Heart right ventricle (tissue), 16 donors: ENCODE data around the gene GTF2IRD1. TPM values are rescaled to one million over a fixed set of nuclear protein-coding genes. Genes with fewer than 3 reads are reported as not detected.
"Not testable (repeated sequence)": the region's sequence is repeated elsewhere in the genome, so short reads cannot be mapped to it uniquely, and the experiment has no call there.

Experiments used
- ATAC-seq, 8 donors: fragments of 200-7000 bp; cut with Tn5 transposase; one replicate each; pipeline ENCODE4 v1.9.1; 2020; ENCODE audit warnings: mild to moderate bottlenecking in 8 of 8, moderate library complexity in 8 of 8, moderate number of reproducible peaks in 1 of 8
- DNase-seq, 2 donors: peaks; one replicate each; pipeline ENCODE4 v3.0.0-alpha.2; 2020
- H3K27ac ChIP-seq, 10 donors: fragments of 200-600 bp; sonication (generic) in 2 of 10; one replicate each; pipeline versions ENCODE4 v1.5.0 to v1.8.0; 2020 to 2022; ENCODE audit warnings: mild to moderate bottlenecking in 3 of 10
- H3K27me3 ChIP-seq, 7 donors: fragments of 200-600 bp; one replicate each; pipeline ENCODE4 v1.8.0; 2021 to 2022; ENCODE audit warnings: mild to moderate bottlenecking in 2 of 7
- H3K36me3 ChIP-seq, 9 donors: fragments of 200-600 bp; sonication (generic) in 1 of 9; one replicate each; pipeline versions ENCODE4 v1.5.0 to v1.8.0; 2020 to 2022; ENCODE audit warnings: mild to moderate bottlenecking in 2 of 9
- H3K4me1 ChIP-seq, 9 donors: fragments of 200-600 bp; sonication (generic) in 1 of 9; one replicate each; pipeline versions ENCODE4 v1.5.0 to v1.8.0; 2020 to 2022; ENCODE audit warnings: mild to moderate bottlenecking in 4 of 9
- H3K4me3 ChIP-seq, 10 donors: fragments of 200-600 bp; sonication (generic) in 2 of 10; one replicate each; pipeline versions ENCODE4 v1.5.0 to v1.8.0; 2020 to 2022; ENCODE audit warnings: mild to moderate bottlenecking in 7 of 10, moderate library complexity in 2 of 10
- H3K9me3 ChIP-seq, 11 donors: fragments of 200-600 bp in 10 of 11; sonication (generic) in 2 of 11; one replicate each; pipeline versions ENCODE4 v1.5.0 to v1.8.0; 2013 to 2022; ENCODE audit warnings: mild to moderate bottlenecking in 2 of 11, control low read depth in 1 of 11, moderate library complexity in 1 of 11
- CTCF ChIP-seq, 9 donors: fragments of 200-600 bp; sonication (generic) in 2 of 9; IDR thresholded peaks; one replicate each; pipeline versions ENCODE4 v1.5.0 to v1.8.0; 2021 to 2022; ENCODE audit warnings: antibody characterized with exemption in 9 of 9, mild to moderate bottlenecking in 5 of 9, moderate library complexity in 1 of 9
- WGBS, 2 donors: extraction: QIAGEN DNeasy Blood & Tissue Kit; methylation state at CpG; one replicate each; pipeline ENCODE4 v1.1.7; 2013; ENCODE audit warnings: inconsistent platforms in 1 of 2; 5-methylcytosine and 5-hydroxymethylcytosine counted together
- intact Hi-C, 10 donors: fragments of 100-400 bp; cut with DNase I; formaldehyde crosslinking; loops; one replicate each; pipeline versions ENCODE4 v1.11.1 to v1.14.2; 2022
- polyA plus RNA-seq, 2 donors: library from polyadenylated mRNA; stranded (reverse); fragments of 200-250 nt; gene quantifications; one replicate each; pipeline ENCODE4 v1.2.3, GENCODE V29; 2013
- total RNA-seq, 10 donors: library from RNA; stranded (reverse); fragmentation: NEBNext Ultra II Directional in 3 of 10; extraction: Animal tissue kit (Norgen Biotek cat#: 25700) in 3 of 10; gene quantifications; one replicate each; pipeline versions ENCODE4 v1.2.1 to v1.2.4, GENCODE V29; 2021 to 2023
- donor health status: Arrhythmogenic right ventricular cardiomyopathy.
- donor health status: ischemic (EF 13 %, LVEDD 7.1; RV severe dilation, severe dysfunction).
- donor health status: healthy with polysubstance abuse.
- donor health status: DM: no; HTN: yes; CAD: no.
- donor health status: DM: no; HTN: no; CAD: no.
- donor health status: ischemic (EF 25% LVEDD 6.9; RV normal size, moderate dysfunction).
- donor health status: ischemic (EF 25% LVEDD 5.7; RV mildly dilated, moderate dysfunction).
- donor health status: healthy.
- donor health status: DM: yes; HTN: yes; CAD: no.
- donor health status: Ischemic cardiomyopathy.
- donor health status: ischemic (EF 35%, LVEDD 5.7; RV mildly dilated, moderate dysfunction).
- donor health status: nonischemic (EF 11% LVEDD 7.7; RV severe dilation, severe dysfunction).
- donor health status: DM: yes; HTN: yes; CAD: no.
- donor health status: PGD.
- donor health status: ischemic (EF 29% LVEDD 5.4; RV normal size, mild dysfunction).
- donor health status: nonischemic (EF 23%, LVEDD 6.1; RV moderate dilation, normal function).

The GTF2IRD1 gene
- total and polyA plus RNA-seq, 12 donors, result 11.7 to 36.6 (median 18.0) TPM

- H3K36me3 ChIP-seq, result peaks cover 0 to 37% (median 6%) of the 10 kb centered on the region in 9 donors
- 87 to 89% methylated on average over 8 of the region's 8 CpGs for WGBS, 2 donors
- H3K27me3 ChIP-seq, result no peaks in the 10 kb centered on the region
- no peak for TF ChIP-seq CTCF (IDR thresholded peaks at IDR 0.05)
- intact Hi-C loops, result loop anchor here in 1 of 10 donors (10.0 kb wide), 1 partner anchor 61 kb away; no protein-coding TSS in a partner anchor
- ATAC-seq, result no peak
- peaks cover 0 to 11% (median 0%) of the 10 kb centered on the region in 9 donors for H3K4me1 ChIP-seq
- peaks cover 0 to 11% (median 0%) of the 10 kb centered on the region in 11 donors for H3K9me3 ChIP-seq
- H3K4me3 ChIP-seq, result no peak overlapping the region
- H3K27ac ChIP-seq, result no peak overlapping the region
- DNase-seq, result no peak
Observed at GRCh38 chr7:74545921-74546320, 92.2 kb downstream of the GTF2IRD1 start.

GRCh38 chr7:74553596-74554012 lies 99.9 kb downstream of the GTF2IRD1 start:
- intact Hi-C loops, H3K4me3 ChIP-seq, DNase-seq, H3K9me3 ChIP-seq, H3K27me3 ChIP-seq: not testable (repeated sequence)
- peak; percentile 52 to 83 (median 78) for ATAC-seq
- Histone ChIP-seq H3K36me3 (peaks cover 0 to 29% (median 0%) of the 10 kb centered on the region in 9 donors), H3K4me1 (peaks cover 0 to 15% (median 0%) of the 10 kb centered on the region in 9 donors), H3K27ac (peak overlapping the region; percentile 36 to 81 (median 66))
- 67 to 72% methylated on average over 8 to 10 of the region's 10 CpGs for WGBS, 2 donors

- Histone ChIP-seq H3K4me3 (no peak overlapping the region), H3K27ac (peak overlapping the region in 8 of 10 donors; percentile 52 to 81 (median 68)), H3K4me1 (peaks cover 0 to 15% (median 0%) of the 10 kb centered on the region in 9 donors), H3K36me3 (peaks cover 0 to 35% (median 0%) of the 10 kb centered on the region in 9 donors), H3K9me3 (no peaks in the 10 kb centered on the region), H3K27me3 (no peaks in the 10 kb centered on the region)
- TF ChIP-seq CTCF (IDR thresholded peaks at IDR 0.05), result no peak
- 91 to 92% methylated on average over 7 of the region's 7 CpGs for WGBS, 2 donors
- peak in 1 of 8 donors; percentile 5 for ATAC-seq
- intact Hi-C loops, result no loop called here
- DNase-seq, result no peak
Observed at GRCh38 chr7:74554178-74554577, 100.5 kb downstream of the GTF2IRD1 start.

- 92 to 96% methylated on average over 5 of the region's 5 CpGs for WGBS, 2 donors
- intact Hi-C loops, result loop anchor here in 7 of 10 donors (10.0 kb wide), 4 partner anchors 55 to 145 kb away; partner anchors contain the start of gene GTF2IRD1 (in 5 of the 7)
- Histone ChIP-seq H3K4me1 (no peaks in the 10 kb centered on the region), H3K27me3 (no peaks in the 10 kb centered on the region), H3K9me3 (no peaks in the 10 kb centered on the region), H3K27ac (no peak overlapping the region), H3K36me3 (peaks cover 0 to 52% (median 5%) of the 10 kb centered on the region in 9 donors), H3K4me3 (no peak overlapping the region)
- no peak for TF ChIP-seq CTCF (IDR thresholded peaks at IDR 0.05)
- DNase-seq (no peak), ATAC-seq (no peak)
Observed at GRCh38 chr7:74560086-74560719, 106.5 kb downstream of the GTF2IRD1 start.
